Stimulated activated naive CD8-positive, alpha-beta T cell treated with anti-CD3 and anti-CD28 coated beads, Interleukin-15, Interleukin-2, amounts not matched to agents 100 ng/mL and 50 ng/mL, for 24 hours (primary cell): ENCODE data around the gene THSD4.

ENCODE experiments used
- H3K27ac Mint-ChIP-seq: one replicate; pipeline ENCODE4 v1.8.0; 2021; ENCODE audit warnings: mild to moderate bottlenecking, mixed read lengths
- H3K27me3 Mint-ChIP-seq: one replicate; pipeline ENCODE4 v1.8.0; 2021; ENCODE audit warnings: mixed read lengths
- H3K36me3 Mint-ChIP-seq: one replicate; pipeline ENCODE4 v1.8.0; 2021; ENCODE audit warnings: low read depth, mixed read lengths
- H3K4me1 Mint-ChIP-seq: one replicate; pipeline ENCODE4 v1.8.0; 2021; ENCODE audit warnings: low read depth, mixed read lengths
- H3K4me3 Mint-ChIP-seq: one replicate; pipeline ENCODE4 v1.8.0; 2021; ENCODE audit warnings: mild to moderate bottlenecking, mixed read lengths
- H3K9me3 Mint-ChIP-seq: one replicate; pipeline ENCODE4 v1.8.0; 2021; ENCODE audit warnings: mixed read lengths

THSD4 gene

DNA sequence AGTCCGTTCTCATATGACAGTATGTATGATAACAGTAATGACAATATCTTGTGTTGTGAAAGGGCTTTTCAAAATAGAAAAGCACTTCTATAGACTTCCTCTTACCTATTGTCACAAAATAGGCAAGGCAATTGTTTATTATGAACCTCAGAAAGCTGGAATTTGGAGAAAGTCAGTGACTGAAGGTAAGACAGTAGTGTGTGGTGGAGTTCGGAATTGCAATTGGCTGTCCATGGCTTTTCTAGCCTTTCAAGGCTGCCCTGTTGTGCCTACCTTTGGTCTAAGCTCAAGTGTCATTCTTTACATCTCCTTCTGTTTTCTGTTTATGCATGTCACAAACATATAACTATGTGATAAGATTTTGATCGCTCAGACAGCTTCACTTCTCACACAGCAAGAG is 475.8 kb downstream of the THSD4 start:
- Mint-ChIP-seq H3K4me1 (no peaks in the 10 kb centered on the region), H3K27me3 (no peaks in the 10 kb centered on the region), H3K27ac (no peak overlapping the region), H3K36me3 (no peaks in the 10 kb centered on the region), H3K4me3 (no peak overlapping the region), H3K9me3 (peaks cover 6% of the 10 kb centered on the region)

DNA sequence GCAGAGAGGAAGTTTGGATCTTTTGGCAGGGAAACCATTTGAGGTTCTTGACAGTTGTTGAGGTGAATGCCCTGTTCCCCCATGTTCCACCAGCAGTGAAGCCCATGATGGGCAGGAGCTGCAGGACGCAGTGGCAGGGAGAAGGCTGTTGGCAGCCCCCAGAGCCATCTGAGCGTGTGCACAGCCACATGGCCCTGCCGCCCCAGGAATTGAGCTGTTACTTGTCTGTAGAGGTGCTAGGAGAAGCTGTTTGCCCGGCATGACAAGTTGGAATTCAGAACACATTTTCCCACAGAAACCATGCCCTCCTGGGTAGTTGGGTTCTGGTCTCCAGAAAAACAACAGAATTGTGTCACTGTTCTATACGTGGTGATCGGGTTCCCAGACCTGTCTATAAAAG is 476.9 kb downstream of the THSD4 start:
- Mint-ChIP-seq H3K27me3 (no peaks in the 10 kb centered on the region), H3K4me1 (no peaks in the 10 kb centered on the region), H3K27ac (no peak overlapping the region), H3K36me3 (no peaks in the 10 kb centered on the region), H3K9me3 (peaks cover 3% of the 10 kb centered on the region), H3K4me3 (no peak overlapping the region)

DNA sequence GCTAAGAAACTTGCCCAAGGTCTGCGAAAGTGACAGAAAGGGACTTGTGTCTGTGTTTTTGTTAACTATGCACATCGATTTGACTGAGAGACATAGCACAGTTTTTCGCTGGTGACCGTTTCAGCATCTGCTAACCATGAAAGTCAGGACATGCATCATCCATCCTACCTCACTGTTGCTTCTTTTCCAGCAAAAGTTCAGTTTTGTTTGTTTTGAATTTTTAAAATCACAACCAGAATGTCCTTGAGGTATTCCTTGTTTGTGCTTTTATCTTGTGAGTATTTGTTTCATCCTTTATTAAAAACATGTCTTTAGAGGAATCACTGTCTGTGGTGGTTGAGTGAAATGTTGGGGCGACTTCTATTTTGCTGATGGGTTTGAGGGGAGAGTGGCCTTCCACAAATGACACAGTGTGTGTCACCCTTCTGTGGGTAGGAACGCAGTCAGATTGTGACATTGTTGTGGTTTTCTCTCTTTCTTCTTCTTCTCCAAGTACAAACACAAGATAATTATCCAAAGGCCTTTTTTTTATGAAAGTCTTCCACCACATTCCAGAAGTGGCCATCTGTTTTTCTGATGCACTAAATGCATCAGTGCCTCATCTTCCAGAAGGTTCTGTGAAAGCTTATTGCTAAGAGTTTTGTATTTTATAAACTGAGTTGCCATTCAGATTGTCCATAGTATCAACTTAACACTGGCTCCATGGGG is 480.7 kb downstream of the THSD4 start:
- Mint-ChIP-seq H3K27me3 (peaks cover 12% of the 10 kb centered on the region), H3K36me3 (no peaks in the 10 kb centered on the region), H3K27ac (no peak overlapping the region), H3K4me1 (no peaks in the 10 kb centered on the region), H3K4me3 (no peak overlapping the region), H3K9me3 (peaks cover 3% of the 10 kb centered on the region)

DNA sequence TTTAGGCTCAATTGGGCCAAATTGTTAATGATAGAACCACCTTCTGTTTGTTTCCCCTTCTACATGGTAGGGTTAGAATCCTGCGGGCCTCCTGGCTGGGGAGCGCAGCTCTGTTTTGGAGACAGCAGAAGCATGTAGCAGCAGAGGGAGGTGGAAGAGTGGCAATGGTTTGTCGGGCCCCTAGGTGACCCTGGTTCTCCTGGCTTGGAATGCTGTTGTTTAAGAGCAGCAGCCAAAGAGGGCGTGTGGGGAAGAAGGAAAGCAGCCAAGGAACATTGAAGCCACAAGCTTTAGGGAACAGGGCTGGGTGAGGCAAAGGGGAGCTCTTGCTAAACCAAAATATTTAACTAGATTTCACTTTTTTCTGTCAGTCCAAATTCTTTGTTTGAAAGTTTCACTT is 481.4 kb downstream of the THSD4 start:
- H3K27me3 Mint-ChIP-seq: peaks cover 12% of the 10 kb centered on the region
- H3K36me3 Mint-ChIP-seq: no peaks in the 10 kb centered on the region
- peaks cover 3% of the 10 kb centered on the region for H3K9me3 Mint-ChIP-seq
- no peak overlapping the region for H3K27ac Mint-ChIP-seq
- no peak overlapping the region for H3K4me3 Mint-ChIP-seq
- no peaks in the 10 kb centered on the region for H3K4me1 Mint-ChIP-seq

DNA sequence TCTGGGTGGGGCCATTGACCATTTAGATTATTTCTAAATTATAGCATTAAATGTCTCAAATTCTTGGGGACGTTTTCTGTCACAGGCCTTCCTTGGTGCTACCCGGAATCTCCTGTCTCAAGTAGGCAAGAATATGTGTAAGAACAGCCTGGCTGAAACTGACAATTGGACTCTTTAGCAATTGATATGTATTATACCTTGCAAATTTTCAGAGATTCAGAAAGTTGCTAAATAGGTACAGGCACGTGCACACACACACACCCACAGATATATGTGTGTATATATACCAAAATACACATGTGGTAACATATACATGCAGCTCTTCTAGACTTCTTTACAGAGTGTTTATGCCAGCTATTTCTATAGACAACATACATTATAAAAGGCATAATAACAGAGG is 481.9 kb downstream of the THSD4 start:
- Mint-ChIP-seq H3K4me1 (no peaks in the 10 kb centered on the region), H3K36me3 (no peaks in the 10 kb centered on the region), H3K27me3 (peaks cover 16% of the 10 kb centered on the region), H3K27ac (no peak overlapping the region), H3K9me3 (peaks cover 3% of the 10 kb centered on the region), H3K4me3 (no peak overlapping the region)

DNA sequence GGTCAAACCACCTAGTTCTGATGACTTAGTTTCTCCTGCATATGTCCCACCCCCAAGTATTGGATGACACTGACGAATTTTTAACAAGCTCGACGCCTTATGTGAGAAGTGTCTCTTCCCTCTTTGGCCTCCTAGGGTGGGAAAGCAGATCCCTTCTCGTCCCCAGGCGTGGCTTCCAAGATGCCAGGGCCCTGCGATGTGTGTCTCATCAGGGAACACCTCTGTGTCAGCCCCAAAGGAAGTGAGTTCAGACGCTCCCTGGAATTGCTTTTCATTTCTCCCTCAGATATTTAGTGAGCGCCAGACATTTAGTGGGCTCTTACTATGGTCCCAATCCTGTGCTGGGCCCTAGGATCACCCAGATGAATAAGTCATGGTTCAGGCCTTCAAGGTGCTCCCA is 482.4 kb downstream of the THSD4 start:
- H3K4me1 Mint-ChIP-seq: no peaks in the 10 kb centered on the region
- no peak overlapping the region for H3K27ac Mint-ChIP-seq
- H3K9me3 Mint-ChIP-seq: peaks cover 3% of the 10 kb centered on the region
- peaks cover 16% of the 10 kb centered on the region for H3K27me3 Mint-ChIP-seq
- H3K36me3 Mint-ChIP-seq: no peaks in the 10 kb centered on the region
- H3K4me3 Mint-ChIP-seq: no peak overlapping the region

DNA sequence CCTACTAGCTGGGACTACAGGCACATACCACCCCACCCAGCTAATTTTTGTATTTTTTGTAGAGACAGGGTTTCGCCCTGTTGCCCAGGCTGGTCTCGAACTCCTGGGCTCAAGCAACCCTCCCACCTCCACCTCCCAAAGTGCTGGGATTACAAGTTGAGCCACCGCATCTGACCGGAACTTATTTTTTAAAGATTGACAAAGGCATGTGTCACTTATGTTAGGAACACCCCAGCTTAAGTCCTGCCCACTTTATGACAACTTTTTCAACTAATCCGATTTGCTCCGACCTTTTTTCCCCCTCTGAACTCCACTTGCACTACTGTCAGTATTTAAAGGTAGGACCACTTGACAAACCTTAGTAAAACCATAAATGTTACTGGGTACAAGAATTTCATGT is 483.5 kb downstream of the THSD4 start:
- Mint-ChIP-seq H3K4me3 (no peak overlapping the region), H3K27ac (no peak overlapping the region), H3K4me1 (no peaks in the 10 kb centered on the region), H3K27me3 (peaks cover 18% of the 10 kb centered on the region), H3K9me3 (peaks cover 3% of the 10 kb centered on the region), H3K36me3 (no peaks in the 10 kb centered on the region)

DNA sequence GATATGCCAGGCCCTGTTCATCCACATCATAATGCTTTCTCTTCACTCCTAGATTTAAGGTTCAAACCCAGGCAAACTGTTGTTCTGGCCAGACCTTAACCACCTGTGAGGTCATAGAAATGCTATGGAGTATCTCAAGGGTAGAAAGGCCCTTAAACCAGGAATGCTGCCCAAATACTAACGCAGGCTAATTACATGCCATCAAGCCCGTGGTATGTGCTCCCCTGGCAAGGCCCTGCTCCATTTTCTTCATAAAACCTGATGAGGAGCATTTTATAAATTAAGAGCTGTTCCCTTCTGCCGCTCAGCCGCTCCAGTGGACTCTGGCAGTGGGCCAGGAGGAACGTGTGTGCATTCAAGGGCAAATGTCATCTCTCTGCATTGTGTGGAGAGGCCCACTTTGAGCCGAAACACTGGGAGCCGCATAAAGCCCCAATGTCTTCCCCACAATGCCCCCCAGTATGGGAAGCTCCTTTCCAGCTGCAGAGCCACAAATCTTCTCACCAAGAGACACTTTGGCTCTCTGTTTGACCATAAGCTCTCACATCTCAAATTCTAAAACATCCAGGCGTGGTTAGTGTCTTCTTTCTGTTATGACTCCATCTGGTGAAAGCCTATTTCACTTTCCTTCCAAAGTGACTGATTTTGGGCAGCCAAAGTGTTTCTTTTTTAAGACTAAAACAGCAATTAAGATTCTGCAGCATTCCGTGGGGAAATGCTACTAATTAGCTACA is 484.3 kb downstream of the THSD4 start:
- H3K9me3 Mint-ChIP-seq: peaks cover 4% of the 10 kb centered on the region
- H3K4me3 Mint-ChIP-seq: no peak overlapping the region
- H3K4me1 Mint-ChIP-seq: no peaks in the 10 kb centered on the region
- no peak overlapping the region for H3K27ac Mint-ChIP-seq
- H3K27me3 Mint-ChIP-seq: peaks cover 19% of the 10 kb centered on the region
- H3K36me3 Mint-ChIP-seq: no peaks in the 10 kb centered on the region

DNA sequence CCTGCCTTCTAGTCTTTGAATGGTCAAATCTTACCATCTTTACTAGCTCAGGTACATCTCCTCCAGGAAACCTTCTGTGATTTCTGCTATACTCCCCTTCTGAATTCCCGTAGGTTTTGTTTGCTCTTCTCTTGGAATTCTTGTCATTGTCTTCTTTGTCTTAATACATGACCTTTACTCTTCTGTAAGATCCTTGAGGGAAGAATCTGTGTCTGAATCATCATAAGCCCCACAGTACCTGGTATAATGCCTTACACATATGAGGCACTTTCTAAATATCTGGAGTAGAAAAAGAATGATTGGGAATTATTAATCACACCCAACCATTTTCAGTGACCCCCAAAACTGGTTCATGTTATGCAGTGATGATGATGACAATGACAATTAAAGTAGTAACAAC is 485.0 kb downstream of the THSD4 start:
- no peak overlapping the region for H3K4me3 Mint-ChIP-seq
- H3K27me3 Mint-ChIP-seq: peaks cover 19% of the 10 kb centered on the region
- H3K4me1 Mint-ChIP-seq: no peaks in the 10 kb centered on the region
- H3K36me3 Mint-ChIP-seq: no peaks in the 10 kb centered on the region
- H3K27ac Mint-ChIP-seq: no peak overlapping the region
- H3K9me3 Mint-ChIP-seq: peaks cover 6% of the 10 kb centered on the region

DNA sequence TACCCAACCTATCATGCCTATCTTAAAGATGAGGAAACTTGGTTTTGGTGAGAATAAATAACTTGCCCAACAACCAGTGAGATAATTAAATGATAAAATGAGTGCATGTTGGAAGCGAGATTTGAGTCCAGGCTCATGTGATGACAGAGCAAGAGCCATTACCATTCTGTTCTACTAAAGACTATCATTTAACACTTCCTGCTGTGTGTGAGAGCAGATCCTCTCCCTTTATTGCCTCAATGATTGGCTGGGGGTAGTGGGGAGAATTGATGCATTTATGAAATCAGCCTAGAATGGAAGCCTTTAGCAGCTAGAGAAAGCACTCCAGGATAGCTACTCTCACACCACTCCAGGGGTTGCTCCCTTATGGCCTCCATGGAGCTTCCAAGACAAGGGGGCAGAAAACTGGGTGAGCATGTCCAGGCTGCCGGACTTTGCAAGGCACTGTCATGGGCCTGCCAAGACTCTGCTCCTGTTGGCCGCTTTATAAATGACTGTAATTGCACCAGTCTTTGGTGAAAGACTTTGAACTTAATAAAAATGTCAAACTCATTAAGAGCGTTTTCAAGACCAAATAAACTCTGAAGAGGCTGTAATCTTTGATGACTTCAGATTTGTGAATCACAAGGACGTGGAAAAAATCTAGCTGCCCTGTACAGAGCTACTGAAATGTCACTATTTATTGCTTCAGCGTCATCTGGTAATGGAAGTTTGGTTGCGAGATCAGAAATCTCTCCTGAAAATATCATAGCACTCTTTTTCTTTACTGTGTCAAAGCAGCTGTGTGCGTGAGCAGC is 486.0 kb downstream of the THSD4 start:
- Mint-ChIP-seq H3K4me3 (no peak overlapping the region), H3K4me1 (no peaks in the 10 kb centered on the region), H3K36me3 (no peaks in the 10 kb centered on the region), H3K9me3 (peaks cover 12% of the 10 kb centered on the region), H3K27me3 (peaks cover 27% of the 10 kb centered on the region), H3K27ac (no peak overlapping the region)

DNA sequence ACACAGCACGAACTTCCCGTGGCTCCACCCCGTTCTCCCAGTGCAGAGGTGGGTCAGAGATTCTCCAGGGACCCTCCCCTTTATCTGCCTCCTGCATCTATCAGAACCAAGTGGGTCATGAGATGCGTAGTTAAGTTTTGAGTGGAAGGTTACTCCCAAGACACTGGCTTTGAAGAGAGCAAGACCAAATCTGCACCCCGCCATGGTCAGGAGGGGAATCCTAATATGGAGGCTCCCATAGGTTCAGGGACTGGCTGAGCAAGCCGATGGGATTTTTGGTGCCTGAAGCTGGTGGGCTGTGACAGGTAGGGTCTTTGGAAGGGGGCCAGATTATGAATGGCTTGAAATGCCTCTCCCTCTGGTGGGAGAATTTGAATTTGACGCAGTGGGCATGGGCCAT is 488.1 kb downstream of the THSD4 start:
- Mint-ChIP-seq H3K9me3 (peaks cover 12% of the 10 kb centered on the region), H3K36me3 (no peaks in the 10 kb centered on the region), H3K27ac (no peak overlapping the region), H3K4me1 (no peaks in the 10 kb centered on the region), H3K27me3 (peaks cover 24% of the 10 kb centered on the region), H3K4me3 (no peak overlapping the region)

DNA sequence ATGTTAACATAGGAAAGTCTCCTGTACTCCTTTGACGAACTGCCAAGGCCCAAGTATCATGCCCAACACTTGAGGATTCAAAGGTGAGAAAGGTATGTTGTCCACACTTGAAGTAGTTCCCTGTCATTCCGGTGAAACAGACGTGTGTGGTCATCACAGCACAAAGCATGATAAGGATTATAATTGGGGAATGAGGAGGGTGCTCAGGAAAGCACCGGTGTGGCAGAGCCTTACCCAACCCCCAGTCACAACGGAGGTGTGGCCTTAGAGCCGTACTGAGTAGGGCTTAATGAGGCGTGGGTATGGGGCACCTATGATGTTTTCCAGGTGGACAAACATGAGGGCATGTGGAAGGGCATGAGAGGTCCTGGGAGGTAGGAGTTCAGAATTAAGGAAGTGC is 492.1 kb downstream of the THSD4 start:
- H3K4me1 Mint-ChIP-seq: no peaks in the 10 kb centered on the region
- H3K27ac Mint-ChIP-seq: no peak overlapping the region
- no peak overlapping the region for H3K4me3 Mint-ChIP-seq
- H3K27me3 Mint-ChIP-seq: peaks cover 23% of the 10 kb centered on the region
- no peaks in the 10 kb centered on the region for H3K36me3 Mint-ChIP-seq
- H3K9me3 Mint-ChIP-seq: peaks cover 12% of the 10 kb centered on the region

DNA sequence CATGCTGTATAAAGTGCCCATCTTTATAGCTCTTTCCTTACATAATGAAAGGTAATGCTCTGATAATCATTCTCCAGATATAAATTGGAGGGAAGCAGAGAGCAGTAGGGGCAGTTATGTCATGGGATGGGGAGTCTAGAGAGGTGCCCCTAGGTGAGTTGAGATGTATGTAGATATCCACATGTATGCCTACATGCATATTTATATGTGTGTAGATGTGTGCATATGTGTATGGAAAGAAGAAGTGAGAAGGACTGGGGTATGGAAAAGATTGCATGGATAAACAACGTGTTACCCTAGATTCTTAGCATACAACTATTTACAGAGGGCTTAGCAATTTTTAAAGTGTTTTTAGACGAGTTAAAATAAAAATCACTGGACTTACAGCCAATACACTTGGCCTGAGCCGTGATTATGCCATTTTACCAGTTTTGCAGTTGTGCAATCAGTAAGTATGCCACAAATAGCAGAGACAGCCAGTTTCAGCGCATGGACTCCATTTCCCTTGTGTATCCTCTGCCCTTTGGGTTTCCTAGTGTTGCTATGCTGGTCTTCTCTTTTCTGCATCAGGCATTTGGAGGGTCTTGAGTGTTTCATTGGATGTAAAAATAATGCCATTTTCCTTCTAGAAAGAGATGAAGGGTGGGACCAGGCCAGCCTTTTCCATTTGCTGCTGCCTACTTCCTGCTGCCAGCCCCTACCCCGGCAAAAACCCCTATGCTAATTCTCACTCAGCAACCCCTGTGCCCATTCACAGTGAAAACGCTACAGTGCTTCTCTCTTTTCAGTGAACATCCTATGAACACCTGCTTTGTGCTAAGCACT is 495.7 kb downstream of the THSD4 start:
- no peak overlapping the region for H3K27ac Mint-ChIP-seq
- H3K27me3 Mint-ChIP-seq: peaks cover 23% of the 10 kb centered on the region
- no peaks in the 10 kb centered on the region for H3K36me3 Mint-ChIP-seq
- H3K4me3 Mint-ChIP-seq: no peak overlapping the region
- H3K9me3 Mint-ChIP-seq: no peaks in the 10 kb centered on the region
- H3K4me1 Mint-ChIP-seq: no peaks in the 10 kb centered on the region

DNA sequence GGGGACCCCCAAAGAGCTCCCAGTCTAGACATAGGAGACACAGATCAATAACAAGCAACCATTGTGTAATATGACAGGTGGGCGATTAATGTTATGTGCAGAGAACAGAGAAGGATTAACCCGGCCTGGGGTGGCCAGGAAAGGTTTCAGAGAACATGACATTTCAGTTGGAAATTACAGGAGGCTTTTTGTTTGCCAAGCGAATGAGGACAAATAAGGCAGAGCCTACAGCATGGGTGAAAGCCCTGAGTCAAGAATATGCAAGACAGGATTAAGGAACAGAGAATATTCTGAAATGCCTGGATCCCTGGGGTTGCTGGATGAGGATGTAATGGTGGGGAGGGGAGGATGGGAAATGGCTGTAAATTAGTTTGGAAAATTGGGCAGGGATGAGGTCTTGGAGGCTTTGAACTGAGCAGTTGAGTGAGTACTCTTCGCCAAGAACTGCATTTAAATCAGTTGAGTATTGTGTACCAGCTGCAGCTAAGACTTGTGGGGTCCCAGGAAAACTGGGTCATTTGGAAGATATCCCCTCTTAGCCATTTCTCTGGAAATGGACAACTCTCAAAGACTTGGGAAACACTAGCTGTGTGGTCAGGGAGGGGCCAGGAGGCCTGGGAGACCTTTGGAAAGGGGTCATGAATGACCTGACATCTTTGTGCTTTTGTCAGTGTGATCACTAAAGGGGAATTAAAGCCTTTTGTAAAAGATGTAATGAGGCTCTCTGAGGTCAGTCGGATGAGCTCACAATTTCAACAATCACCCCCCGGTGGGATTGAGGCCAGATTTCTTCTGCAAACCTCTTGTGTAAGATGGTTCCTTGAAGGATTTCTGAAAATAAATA is 496.5 kb downstream of the THSD4 start:
- no peaks in the 10 kb centered on the region for H3K36me3 Mint-ChIP-seq

More for the DNA sequence above, 496.5 kb downstream of the THSD4 start:
- H3K4me3 Mint-ChIP-seq: no peak overlapping the region
- peaks cover 23% of the 10 kb centered on the region for H3K27me3 Mint-ChIP-seq
- no peak overlapping the region for H3K27ac Mint-ChIP-seq
- no peaks in the 10 kb centered on the region for H3K4me1 Mint-ChIP-seq
- no peaks in the 10 kb centered on the region for H3K9me3 Mint-ChIP-seq
